NCI-H524 (cell line): Measurements from ENCODE around the gene SLC9A9.
"Not testable (repeated sequence)": the region's sequence is repeated elsewhere in the genome, so short reads cannot be mapped to it uniquely, and the experiment has no call there.

Source experiments
- DNase-seq, 2 experiments: peaks; one replicate each; lab custom pipeline; 2025; lab: John Stamatoyannopoulos, UW

SLC9A9 gene

DNA sequence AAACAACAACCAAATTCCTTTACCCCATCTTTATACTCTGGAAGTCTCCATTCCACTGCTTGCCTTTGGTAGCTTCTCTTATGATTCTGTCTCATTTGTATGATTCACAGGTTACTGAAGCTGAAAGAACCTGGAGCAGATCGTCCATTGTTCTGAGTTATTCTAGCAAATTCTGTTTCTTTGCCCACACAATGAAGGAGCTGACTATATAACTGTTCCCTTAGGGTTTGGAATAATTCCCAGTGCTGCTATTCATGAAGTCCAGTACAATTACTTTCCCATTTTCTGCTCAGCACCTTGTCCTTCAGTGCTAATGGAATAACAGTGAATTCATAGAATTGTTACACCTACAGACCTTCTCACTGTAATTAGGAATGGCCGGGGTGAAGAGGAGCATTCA, 560.9 kb downstream of the SLC9A9 start:
- DNase-seq, result no peak

DNA sequence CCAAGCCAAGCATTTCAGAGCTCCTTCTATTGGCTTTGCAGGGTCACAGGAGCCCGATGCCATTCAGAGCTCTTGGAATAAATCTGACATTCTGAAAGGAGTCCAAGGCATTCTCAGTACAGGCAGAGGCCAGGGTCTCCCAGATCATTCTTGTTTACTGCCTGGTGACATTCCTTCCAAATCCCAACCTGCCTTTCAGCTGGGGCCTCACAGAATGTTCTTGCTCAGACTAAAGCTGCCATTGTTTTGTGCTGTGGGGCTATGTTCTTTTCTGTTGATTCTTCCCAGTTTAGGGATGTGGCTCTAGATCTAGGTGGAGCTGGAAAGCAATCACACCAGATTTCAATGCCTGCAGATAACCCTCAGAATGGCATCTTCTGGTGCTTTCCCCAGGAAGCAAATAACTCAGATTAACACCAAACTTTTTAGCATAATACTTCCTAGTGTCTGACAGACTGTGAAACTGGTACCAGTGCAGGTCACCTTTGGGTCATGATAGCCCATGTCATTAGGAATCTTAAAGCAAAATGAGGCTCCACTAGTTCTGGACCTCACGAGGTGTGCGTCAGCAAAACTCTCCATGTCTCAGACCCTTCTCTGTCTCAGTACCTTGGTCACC, 561.8 kb downstream of the SLC9A9 start:
- no peak for DNase-seq

DNA sequence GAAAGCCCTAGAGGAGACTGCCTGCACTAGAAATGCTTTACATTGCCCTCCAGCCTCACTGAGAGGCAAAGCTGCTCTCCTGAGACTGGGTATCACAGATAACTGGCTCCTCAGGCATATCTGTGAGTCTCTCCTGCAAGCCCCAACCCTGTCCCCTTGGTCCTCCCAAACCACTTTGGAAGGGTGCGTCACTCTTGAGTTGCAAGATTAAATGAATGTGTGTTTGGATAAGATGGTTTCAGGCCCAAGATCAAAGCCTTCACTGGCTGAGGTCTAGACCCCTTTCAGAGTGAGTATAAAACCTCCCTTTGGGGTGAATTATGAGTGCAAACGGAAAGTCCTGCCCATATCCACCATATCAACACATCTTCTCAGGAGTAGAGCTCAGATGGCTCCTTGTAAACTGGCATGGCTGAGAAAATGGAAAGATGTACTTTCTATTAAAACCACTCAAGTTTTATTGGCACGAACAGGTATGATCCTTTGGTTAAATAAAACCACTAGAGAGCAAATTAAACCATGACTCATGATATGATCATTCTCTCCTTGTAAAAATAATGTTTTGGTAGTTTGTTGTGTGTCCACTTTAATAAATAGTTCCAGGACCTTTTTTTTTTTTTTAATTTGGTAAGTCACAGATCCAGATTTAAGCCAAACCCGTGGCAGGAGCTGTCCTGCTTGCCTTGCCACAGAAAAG, 564.7 kb downstream of the SLC9A9 start:
- DNase-seq, result no peak

DNA sequence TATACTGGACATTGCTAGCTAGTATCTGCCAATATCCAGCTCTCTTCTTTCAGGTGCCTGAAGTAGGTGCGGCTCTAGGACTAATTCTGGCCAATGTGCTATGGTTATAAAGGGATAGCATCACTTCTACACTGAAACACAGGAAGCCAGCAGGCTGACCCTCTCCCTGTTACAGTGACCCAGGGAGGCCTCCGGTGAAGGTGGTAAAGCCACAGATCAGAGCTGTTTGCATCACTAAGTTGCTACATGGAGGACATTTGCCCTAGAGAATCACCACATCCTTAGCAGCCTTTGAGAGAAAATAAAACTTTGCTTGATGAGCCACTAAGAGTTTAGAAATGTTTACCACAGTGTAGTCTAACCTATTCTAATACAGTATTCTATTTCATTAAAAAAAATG, 567.3 kb downstream of the SLC9A9 start:
- DNase-seq, result no peak

DNA sequence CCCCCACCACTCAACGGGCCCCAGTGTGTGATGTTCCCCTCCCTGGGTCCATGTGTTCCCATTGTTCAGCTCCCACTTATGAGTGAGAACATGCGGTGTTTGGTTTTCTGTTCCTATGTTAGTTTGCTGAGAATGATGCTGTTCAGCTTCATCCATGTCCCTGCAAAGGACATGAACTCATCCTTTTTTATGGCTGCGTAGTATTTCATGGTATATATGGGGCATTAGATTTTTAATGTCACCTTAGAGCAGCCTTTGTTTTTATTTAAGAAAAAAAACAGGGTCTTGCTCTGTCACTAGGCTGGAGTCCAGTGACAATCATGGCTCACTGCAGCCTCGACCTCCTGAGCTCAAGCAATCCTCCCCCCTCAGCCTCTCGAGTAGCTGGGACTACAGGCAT, 568.7 kb downstream of the SLC9A9 start:
- not testable (repeated sequence) for DNase-seq

DNA sequence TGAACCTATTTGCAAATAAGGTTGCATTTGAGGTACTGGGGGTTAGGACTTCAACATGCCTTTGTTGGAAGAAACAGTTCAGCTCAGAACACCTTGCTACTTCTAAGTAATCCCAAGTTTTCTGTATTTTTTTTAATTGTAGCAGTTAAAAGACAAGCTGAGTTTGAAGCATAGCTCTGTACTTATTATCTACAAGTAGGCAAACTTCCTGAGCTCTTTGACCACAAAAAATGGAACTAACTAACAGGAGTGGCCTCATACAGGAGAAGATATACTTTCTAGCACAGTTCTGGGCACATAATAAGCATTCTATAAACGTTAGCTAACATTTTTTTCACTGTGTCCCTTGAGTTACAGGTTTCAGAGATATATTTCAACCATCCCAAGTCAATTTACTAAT, 569.5 kb downstream of the SLC9A9 start:
- no peak for DNase-seq

DNA sequence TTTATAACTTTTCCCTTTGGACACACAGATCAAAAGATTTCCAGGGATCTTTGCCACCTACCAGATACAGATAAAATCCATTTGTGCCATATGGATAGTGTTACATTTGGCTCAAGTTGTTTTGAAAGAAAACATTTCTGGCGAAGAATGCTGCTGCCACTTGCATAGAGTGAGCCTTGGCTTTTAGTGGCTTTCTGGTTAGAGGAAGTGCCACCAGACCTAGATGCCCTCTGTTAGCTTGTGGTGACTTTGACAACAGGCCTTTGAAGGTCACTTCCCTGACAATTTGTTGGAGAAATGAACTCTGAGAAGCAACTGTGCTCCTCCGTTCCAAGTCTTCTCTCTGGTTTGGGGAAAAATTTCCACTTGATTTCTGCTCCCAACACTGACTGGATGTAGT, 570.7 kb downstream of the SLC9A9 start:
- no peak for DNase-seq

DNA sequence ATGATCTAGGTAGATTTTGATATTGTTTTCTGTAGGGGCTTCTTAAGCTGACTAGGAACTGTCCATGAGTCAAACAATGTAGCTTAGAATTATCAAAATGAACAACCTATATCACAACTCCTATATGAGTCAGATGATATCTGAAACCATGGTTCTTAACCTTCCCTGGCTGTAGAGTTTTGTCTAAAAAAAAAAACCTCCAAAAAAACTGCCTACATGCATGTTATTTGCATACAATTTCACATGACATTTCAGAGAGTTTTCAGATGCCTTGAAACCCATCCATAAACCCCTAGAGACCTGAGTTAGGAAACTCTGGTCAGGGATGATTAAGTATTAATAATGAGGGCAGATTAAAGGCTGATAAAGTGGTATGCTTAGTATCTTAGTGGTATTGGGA, 571.7 kb downstream of the SLC9A9 start:
- DNase-seq, result no peak

DNA sequence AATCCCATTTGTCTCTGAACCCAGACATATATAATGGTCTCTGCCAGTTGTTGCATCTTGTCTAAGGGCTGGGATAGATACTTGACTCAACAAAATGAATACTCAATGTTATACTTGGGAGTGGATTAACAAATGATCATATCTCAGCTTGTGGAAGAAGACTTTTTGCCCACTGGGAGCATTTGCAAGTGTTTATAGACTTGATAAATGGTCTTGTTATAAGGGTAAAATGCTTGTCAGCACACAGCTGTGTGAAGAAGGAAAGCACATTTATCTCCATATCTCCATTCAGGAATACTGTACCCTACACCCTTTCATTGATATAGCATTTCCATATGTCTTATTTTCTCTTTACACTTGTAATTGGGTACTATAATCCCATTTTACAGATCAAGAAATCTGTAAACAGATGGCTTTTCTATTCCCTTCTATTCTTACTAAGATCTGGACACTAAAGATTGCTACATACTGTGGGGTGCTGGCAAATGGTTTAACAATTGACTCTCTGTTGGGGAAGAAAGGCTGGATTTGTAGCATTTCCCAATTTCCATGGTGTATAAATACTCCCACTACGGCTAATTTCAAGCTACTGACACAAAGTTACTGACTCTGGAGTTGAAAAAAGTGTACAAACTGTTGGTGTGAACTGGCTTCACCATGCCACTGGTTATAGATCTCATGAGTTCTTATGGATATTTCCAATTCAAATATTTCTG, 574.1 kb downstream of the SLC9A9 start:
- no peak for DNase-seq

DNA sequence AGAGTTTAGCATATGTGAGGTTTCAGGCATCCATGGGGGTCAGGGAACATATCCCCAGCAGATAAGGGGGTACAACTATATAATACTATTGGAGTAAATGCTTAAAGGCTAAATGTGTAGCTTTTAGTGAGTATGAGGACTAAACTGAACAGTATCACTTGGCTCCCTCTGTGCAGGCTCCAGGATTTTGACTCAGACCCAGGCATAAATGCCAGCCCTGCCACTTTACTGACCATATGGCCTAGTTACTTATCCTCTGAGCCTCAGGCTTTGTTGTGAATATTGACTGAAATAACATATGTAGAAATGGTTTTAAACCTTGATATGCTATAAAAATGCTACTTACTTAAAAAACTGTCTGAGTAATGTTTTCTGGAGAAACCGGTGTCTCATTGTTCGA, 577.1 kb downstream of the SLC9A9 start:
- DNase-seq, result peak; percentile 42 to 65

DNA sequence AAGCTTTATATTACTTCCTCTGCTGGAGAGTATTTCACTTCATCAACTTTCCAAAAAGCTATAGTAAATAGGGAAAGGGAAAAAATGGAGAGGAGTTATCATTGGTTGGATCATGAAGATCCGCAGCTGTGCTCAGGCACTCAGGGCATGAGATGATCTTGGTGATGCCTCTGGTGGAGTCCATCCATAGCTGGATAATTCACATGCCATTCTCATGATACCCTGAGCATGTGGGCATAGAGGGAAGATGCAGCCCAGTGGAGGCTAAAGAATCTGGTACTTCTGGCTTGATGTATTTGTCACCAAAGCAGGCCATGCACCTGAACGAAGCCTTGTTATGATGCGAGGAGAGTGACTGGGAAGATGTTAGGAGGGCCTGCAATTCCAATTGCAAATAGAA, 578.5 kb downstream of the SLC9A9 start:
- DNase-seq, result no peak

DNA sequence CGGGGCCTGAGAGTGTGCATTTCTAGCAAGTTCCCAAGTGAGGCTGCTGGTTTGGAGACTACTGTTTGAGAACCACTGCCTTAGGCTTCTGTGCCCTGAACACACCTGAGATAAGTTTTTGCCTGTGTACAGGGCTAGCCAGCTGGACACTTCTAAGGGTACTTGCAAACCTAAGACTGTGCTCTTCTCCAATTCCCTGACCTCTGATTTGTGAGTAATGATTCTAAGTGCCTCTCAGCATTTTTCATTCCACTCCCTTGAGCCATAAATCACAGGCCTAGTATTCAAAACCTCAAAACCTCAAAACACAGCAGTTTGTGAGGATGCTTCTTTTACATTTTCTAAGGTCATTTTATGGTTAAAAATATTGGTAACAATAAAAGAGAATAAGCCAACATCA, 580.3 kb downstream of the SLC9A9 start:
- DNase-seq, result no peak

DNA sequence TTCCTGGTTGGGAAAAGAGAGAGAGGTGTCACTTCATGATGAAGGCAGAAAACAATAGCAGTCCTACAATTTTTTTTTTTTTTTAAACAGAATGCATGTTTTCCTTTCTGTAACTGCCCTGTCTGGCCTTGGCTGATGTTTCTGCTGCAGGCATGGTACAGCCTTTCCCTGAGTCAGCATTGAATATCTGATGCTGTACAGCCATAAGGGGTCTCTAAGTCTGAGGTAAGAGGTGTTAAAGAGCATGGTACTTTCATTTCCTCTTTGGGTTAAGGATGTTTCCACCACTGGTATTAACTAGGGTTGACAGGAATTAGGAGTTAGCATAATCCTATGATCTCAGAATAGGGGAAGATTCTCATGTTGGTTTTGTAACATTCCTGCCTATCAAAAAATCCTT, 581.3 kb downstream of the SLC9A9 start:
- DNase-seq, result no peak

DNA sequence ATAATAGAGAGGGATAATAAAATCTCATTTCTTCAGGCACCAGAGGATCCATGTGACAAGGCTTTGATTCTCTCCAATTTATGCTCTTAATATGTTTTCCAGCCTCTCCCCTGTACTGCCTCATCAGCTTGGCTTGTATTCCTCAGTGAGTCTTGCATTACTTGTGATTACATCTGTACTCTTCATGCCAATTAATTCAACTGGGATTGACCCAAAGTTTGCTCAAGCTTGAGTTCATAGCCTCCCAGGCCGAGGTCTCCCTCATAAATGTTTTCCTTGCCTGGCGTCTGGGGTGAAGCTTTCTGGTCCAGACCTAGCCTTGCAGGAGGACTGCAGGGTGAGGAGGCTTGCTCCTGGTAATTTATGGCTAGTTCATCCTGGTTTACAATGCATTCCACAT, 581.8 kb downstream of the SLC9A9 start:
- DNase-seq, result no peak

DNA sequence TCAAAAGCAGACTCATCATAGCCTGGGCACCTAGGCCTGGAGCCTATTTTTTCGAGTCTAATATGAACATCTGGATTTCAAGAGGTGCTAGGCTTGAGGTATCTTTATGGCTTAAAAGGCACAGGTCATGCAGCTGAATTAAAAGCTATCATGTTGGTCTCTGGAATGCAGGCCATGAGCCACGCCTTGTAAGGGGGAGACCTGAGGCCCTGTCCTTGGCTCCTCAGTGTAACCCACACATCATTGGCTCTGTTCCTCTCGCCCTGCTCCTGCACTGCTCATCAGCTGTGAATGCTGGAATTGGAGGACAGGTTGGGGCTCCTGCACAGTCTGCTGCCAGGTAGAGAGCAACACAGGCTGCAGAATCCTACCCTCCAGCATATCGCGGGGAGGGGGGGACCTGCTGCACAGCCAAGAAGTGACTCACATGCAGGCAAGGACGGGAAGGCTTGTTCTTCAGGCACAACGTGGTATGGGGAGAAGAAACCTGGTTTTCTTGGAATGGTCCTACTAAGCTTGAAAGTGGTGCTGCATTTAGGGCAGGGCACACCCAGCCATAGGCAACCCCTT, 582.7 kb downstream of the SLC9A9 start:
- DNase-seq, result no peak

DNA sequence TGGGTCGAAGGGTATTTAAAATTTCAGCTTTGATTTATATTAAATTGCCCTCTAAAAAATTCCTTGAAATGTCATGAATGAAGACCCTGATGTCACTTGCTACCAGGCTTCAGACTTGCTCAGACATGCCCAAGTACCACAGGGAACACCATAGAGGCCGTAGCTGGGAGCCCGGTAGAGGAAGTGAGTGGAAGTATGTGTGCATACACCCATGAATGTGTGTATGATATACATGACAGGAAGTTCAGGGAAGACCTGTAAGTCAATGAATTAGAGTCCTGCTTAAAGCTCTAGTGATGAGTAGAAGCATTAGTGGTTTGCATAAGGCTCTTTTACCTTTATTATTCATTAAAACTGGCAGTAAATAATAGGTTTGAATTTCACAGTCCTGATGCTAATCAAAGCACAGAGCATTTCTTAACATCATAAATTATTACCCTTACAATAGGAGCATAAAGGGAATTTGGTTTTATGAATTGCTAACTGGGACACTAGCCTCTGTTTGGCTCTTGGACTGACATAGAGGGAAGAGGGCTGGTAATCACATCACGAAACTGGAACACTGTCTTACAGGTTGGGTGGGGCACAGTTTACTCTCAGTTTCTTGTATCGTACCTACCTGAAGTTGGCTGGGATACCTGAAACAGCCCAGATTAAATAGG, 584.3 kb downstream of the SLC9A9 start:
- no peak for DNase-seq

DNA sequence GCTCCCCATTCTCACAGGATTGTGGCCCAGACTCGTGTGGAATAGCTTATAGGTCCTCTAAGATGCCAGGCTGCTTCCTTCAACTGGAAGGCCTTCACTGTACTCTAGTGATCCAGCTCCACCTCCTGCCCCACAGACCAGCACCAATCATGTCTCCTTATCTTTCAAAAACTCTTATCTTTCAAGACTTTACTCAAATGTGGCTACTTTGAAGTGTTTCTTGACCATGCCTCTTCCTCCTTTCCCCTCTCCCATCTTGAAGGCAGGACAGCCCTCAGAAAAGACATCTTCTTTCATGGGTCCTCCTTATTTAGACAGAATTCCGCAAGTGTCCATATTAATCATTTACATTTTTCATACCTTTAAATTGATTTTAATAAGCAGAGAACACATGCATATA, 586.4 kb downstream of the SLC9A9 start:
- no peak for DNase-seq

DNA sequence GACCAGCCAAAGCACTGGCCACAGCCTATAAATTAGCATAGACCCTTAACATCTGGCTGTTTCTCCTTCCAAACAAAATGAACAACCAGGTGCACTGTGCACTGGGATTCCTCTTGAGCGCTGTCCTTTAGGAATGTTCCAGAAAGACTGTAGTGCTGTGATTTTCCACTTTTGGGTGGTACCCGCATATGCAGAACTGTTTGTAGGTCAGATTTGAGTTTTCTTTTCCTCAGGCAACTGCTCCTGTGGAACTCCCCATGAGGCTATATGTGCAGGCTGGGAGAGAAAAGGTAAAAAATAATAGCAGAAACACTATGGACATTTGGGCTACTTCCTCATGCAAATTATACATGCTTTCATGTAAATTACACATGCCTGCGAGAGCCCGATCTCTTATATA, 589.6 kb downstream of the SLC9A9 start:
- no peak for DNase-seq

DNA sequence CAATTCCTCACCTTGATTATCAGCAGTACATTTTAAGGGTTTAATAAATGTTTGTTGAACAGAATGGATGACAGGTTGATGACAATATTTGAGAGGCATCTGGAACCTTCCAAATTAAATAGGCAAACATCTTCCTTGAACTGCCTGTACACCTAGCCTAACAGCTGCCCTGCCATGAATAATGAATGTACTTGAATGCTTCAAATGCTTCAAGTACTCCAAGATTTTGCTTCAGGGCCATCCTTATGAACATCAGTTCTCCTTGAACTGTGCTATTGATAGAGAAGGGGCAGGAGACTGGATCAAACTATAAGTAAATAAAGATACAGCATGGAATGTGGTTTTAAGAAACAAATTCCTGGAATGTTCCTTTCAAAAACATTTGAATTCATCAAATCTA, 591.9 kb downstream of the SLC9A9 start:
- peak in 1 of 2 experiments; percentile 49 for DNase-seq

DNA sequence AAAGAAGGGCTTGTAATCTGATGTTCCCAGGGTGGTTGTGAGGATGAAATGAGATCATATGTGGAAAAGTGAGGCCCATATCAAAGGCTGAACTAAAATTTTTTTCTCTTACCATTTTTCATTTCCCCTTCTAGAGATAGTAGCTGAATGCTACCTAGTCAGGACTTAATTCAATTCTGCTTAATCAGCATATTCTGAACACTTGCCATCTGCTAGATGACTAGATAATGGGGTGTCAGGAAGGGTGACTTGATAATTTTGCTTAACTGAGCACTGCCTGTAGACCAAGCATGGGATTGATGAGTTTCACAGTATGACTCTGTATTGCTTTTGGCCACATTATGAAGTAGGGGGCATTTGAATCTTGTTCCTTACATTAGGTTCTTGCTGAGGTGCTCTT, 592.5 kb downstream of the SLC9A9 start:
- DNase-seq, result no peak

DNA sequence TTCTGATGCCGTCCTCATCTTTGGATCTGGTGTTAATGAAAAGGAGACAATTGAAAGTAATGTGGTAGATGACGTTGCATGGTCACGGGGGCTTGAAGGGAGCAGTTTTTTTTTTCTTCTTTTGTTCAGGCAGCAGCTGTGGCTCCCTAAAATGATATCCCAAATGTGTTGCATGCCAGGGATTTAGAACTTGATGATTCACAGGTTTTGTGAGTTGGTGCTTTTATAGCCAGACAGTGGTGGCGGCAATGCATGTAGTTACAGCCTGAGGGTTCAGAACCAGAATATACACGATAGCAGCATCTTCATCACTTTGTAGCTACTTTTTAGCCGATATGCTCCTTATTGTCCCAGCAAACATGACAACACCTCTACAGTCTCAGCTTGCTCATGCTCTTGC, 595.3 kb downstream of the SLC9A9 start:
- no peak for DNase-seq

DNA sequence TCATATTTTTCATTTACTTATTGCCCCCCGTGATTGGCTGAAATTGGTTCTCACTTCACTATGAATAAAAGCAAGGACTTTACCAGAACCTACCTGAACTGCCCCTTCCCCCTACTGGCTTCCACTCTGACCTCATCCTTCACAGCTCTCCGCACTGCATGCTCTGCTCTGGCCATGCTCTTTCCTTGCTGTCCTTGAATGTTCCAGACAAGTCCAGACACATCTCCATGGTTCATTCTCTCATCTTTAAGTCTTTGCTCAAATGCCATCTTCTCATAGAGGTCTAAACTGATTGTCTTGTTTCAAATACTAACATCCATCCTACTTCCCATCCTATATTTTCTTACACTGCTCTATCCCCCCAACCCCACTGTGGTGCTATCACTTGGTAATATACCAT, 599.3 kb downstream of the SLC9A9 start:
- no peak for DNase-seq

DNA sequence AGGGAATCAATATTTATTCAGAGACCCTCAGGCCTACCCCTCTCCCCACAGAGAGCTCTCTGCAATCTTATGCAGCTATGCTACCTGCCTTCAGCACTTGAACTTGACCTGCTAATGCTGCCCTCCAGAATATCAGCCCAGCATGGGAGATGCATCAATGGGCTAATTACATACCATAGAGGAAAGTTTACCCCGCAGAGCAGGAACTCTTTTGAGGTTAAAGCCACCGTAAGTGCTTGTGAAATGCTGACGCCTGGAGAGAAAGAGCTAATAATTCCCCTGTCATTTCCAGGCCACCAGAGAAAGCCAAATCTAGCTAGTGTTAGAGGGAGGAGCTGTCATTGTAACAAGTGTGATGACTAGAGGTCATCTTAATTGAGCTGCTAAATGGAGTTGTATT, 601.2 kb downstream of the SLC9A9 start:
- no peak for DNase-seq
